ENCODE data around the gene AKR1C8. TPM values are rescaled to one million over a fixed set of nuclear protein-coding genes. Genes with fewer than 3 reads are reported as not detected.

Gene AKR1C8
- total and polyA plus RNA-seq, 2 donors (not counting 1 experiment from before 2014, with no cell fraction given) = not detected

- Histone ChIP-seq H3K9ac (ENCODE audit: insufficient read depth, low read length) (no peak overlapping the region), H3K4me2 (ENCODE audit: extremely low read depth, insufficient read depth, low read length) (no peak overlapping the region), H3K79me2 (ENCODE audit: control insufficient read depth, insufficient read depth, low read length) (no peaks in the 10 kb centered on the region), H3K4me1 (ENCODE audit: control insufficient read depth, extremely low read depth, insufficient read depth, low read length) (no peaks in the 10 kb centered on the region), H3K4me3 (replicated peaks in 1 of 4; ENCODE audit: control extremely low read depth in 1 of 4, insufficient read depth in 1 of 4, low read depth in 3 of 4, low read length in 4 of 4) (no peak overlapping the region), H3K27ac (ENCODE audit: insufficient read depth, low read length) (no peak overlapping the region), H2AFZ (ENCODE audit: low read length) (no peak overlapping the region), H4K20me1 (ENCODE audit: control insufficient read depth, extremely low read depth, insufficient read depth, low read length) (no peaks in the 10 kb centered on the region), H3K9me3 (ENCODE audit: control insufficient read depth, insufficient read depth, low read depth, low read length) (no peaks in the 10 kb centered on the region), H3K27me3 (ENCODE audit: control insufficient read depth, insufficient read depth, low read length) (no peaks in the 10 kb centered on the region), H3K36me3 (ENCODE audit: control insufficient read depth, insufficient read depth, low read length) (no peaks in the 10 kb centered on the region)
- no peak for DNase-seq (ENCODE audit: low read depth in 2 of 2)
- TF ChIP-seq EZH2 (IDR thresholded peaks at IDR 0.05; ENCODE audit: low read length, missing control alignments) = no peak
- TF ChIP-seq, protein P1, sequence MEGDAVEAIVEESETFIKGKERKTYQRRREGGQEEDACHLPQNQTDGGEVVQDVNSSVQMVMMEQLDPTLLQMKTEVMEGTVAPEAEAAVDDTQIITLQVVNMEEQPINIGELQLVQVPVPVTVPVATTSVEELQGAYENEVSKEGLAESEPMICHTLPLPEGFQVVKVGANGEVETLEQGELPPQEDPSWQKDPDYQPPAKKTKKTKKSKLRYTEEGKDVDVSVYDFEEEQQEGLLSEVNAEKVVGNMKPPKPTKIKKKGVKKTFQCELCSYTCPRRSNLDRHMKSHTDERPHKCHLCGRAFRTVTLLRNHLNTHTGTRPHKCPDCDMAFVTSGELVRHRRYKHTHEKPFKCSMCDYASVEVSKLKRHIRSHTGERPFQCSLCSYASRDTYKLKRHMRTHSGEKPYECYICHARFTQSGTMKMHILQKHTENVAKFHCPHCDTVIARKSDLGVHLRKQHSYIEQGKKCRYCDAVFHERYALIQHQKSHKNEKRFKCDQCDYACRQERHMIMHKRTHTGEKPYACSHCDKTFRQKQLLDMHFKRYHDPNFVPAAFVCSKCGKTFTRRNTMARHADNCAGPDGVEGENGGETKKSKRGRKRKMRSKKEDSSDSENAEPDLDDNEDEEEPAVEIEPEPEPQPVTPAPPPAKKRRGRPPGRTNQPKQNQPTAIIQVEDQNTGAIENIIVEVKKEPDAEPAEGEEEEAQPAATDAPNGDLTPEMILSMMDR (conservative IDR thresholded peaks at IDR 0.05 in 1 of 2, IDR thresholded peaks at IDR 0.05 in 1 of 2; ENCODE audit: low read depth in 1 of 2, low read length in 2 of 2) = no peak
Observed at GRCh38 chr10:5168897-5169420, 16.0 kb downstream of the AKR1C8 start.

DNA sequence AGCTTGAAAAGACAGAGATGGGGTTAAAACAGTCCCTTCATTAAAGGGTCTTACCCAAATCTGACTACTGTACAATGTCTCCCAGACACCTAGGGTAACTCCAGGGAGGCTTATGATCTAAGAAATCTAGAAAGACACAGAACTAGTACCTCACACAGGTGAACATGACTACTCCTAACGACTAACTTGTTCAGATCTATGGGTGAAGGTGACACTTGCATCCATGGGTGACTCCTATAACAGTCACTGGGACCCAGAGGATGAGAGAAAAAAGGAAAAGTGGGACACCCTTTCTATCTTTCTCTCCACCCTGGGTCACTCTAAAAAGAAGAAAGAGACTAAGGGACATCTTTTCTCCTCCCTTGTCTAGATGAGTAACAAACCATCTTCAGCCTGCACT, 19.2 kb downstream of the AKR1C8 start:
- H3K4me1 ChIP-seq (ENCODE audit: control insufficient read depth, extremely low read depth, insufficient read depth, low read length) = no peaks in the 10 kb centered on the region
- no peaks in the 10 kb centered on the region for H3K36me3 ChIP-seq (ENCODE audit: control insufficient read depth, insufficient read depth, low read length)
- H3K27me3 ChIP-seq (ENCODE audit: control insufficient read depth, insufficient read depth, low read length) = no peaks in the 10 kb centered on the region
- no peak overlapping the region for H3K4me2 ChIP-seq (ENCODE audit: extremely low read depth, insufficient read depth, low read length)
- H4K20me1 ChIP-seq (ENCODE audit: control insufficient read depth, extremely low read depth, insufficient read depth, low read length) = no peaks in the 10 kb centered on the region
- H3K79me2 ChIP-seq (ENCODE audit: control insufficient read depth, insufficient read depth, low read length) = no peaks in the 10 kb centered on the region
- TF ChIP-seq EZH2 (IDR thresholded peaks at IDR 0.05; ENCODE audit: low read length, missing control alignments) = no peak
- TF ChIP-seq, protein P1 (conservative IDR thresholded peaks at IDR 0.05 in 1 of 2, IDR thresholded peaks at IDR 0.05 in 1 of 2; ENCODE audit: low read depth in 1 of 2, low read length in 2 of 2) = no peak
- H3K27ac ChIP-seq (ENCODE audit: insufficient read depth, low read length) = no peak overlapping the region
- DNase-seq (ENCODE audit: low read depth in 2 of 2) = peak; percentile 3 to 4
- H3K9ac ChIP-seq (ENCODE audit: insufficient read depth, low read length) = no peak overlapping the region
- H3K4me3 ChIP-seq (replicated peaks in 1 of 4; ENCODE audit: control extremely low read depth in 1 of 4, insufficient read depth in 1 of 4, low read depth in 3 of 4, low read length in 4 of 4) = no peak overlapping the region
- H3K9me3 ChIP-seq (ENCODE audit: control insufficient read depth, insufficient read depth, low read depth, low read length) = no peaks in the 10 kb centered on the region
- H2AFZ ChIP-seq (ENCODE audit: low read length) = no peak overlapping the region

- H3K9me3 ChIP-seq (ENCODE audit: control insufficient read depth, insufficient read depth, low read depth, low read length) = no peaks in the 10 kb centered on the region
- H3K27ac ChIP-seq (ENCODE audit: insufficient read depth, low read length) = no peak overlapping the region
- H3K4me3 ChIP-seq (replicated peaks in 1 of 4; ENCODE audit: control extremely low read depth in 1 of 4, insufficient read depth in 1 of 4, low read depth in 3 of 4, low read length in 4 of 4) = no peak overlapping the region
- H4K20me1 ChIP-seq (ENCODE audit: control insufficient read depth, extremely low read depth, insufficient read depth, low read length) = no peaks in the 10 kb centered on the region
- H3K9ac ChIP-seq (ENCODE audit: insufficient read depth, low read length) = no peak overlapping the region
- no peaks in the 10 kb centered on the region for H3K36me3 ChIP-seq (ENCODE audit: control insufficient read depth, insufficient read depth, low read length)
- no peaks in the 10 kb centered on the region for H3K79me2 ChIP-seq (ENCODE audit: control insufficient read depth, insufficient read depth, low read length)
- no peaks in the 10 kb centered on the region for H3K4me1 ChIP-seq (ENCODE audit: control insufficient read depth, extremely low read depth, insufficient read depth, low read length)
- TF ChIP-seq, protein P1 (conservative IDR thresholded peaks at IDR 0.05 in 1 of 2, IDR thresholded peaks at IDR 0.05 in 1 of 2; ENCODE audit: low read depth in 1 of 2, low read length in 2 of 2) = no peak
- TF ChIP-seq EZH2 (IDR thresholded peaks at IDR 0.05; ENCODE audit: low read length, missing control alignments) = no peak
- no peak overlapping the region for H2AFZ ChIP-seq (ENCODE audit: low read length)
- no peaks in the 10 kb centered on the region for H3K27me3 ChIP-seq (ENCODE audit: control insufficient read depth, insufficient read depth, low read length)
- no peak for DNase-seq (ENCODE audit: low read depth in 2 of 2)
- no peak overlapping the region for H3K4me2 ChIP-seq (ENCODE audit: extremely low read depth, insufficient read depth, low read length)
Observed at GRCh38 chr10:5163487-5163886, 21.5 kb downstream of the AKR1C8 start.

Measured in fibroblast of lung (primary cell).